Stimulated activated CD8-positive, alpha-beta memory T cell treated with anti-CD3 and anti-CD28 coated beads, Interleukin-4, amount 100 ng/mL, for 4 hours (primary cell): ENCODE measurements around the gene TTC28.

Experiments
- DNase-seq, 2 donors: peaks; one replicate each; pipeline ENCODE4 v3.0.0-alpha.2; 2020; ENCODE audit warnings: low read depth in 2 of 2, low spot score in 1 of 2

TTC28 gene

DNA sequence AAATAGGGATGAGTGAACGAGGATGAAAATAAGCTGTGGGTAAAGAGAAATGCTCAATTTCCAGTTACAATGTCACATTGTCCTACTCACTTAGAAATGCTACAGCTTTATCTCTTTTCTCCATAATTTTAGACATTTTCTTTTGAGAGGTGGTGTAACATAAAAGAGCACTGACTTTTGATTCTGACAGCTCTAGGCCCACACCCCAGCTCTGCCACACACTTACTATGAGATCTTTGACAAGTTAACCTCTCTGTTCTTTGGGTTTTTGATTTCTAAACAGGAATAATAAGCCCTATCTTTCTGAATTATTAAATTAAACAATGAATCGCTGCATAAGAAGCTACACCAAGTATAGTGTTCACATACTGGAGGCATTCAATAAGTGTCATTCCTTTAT lies 532.2 kb downstream of the TTC28 start:
- DNase-seq = no peak

- DNase-seq = no peak
These were observed 533.0 kb downstream of the TTC28 start for GRCh38 chr22:28146401-28147314.

DNA sequence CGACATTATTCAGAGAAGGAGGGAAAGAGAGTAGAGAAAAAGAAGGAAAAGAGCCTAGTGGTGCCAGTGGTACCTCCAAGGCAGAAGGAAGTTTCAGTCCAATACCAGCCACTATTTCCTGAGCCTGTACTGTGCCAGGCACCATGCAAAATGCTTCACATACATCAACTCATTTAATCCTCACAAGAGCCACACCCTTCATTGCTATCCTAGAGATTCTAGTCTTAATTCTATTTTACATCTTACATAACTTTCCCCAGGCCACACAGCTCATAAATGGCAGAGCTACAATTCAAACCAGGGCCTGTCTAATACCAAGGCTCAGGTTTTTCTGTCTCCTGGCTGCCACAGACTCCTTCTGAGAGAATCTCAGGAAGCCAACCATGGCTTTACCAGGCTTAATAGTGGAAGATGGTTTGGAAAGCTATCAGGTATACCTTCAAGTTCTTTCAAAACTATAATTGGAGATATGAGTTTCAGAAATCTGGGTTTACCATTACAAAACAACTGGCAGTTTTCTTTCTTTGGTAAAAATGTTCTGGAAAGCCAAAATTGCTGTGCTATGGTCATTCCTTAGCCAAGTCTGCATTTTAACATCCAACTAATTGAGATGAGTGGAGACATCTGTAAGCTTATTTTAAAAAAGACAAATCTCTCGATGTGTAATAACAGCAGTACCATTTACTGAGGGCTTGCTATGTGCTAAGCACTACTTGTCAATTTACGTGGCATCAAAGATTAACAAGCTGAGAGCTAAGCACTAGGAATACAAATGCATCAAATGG lies 535.5 kb downstream of the TTC28 start:
- no peak for DNase-seq

- DNase-seq = no peak
These were observed 536.3 kb downstream of the TTC28 start for GRCh38 chr22:28143241-28143865.

GRCh38 chr22:28142361-28142961 lies 537.2 kb downstream of the TTC28 start:
- no peak for DNase-seq

DNA sequence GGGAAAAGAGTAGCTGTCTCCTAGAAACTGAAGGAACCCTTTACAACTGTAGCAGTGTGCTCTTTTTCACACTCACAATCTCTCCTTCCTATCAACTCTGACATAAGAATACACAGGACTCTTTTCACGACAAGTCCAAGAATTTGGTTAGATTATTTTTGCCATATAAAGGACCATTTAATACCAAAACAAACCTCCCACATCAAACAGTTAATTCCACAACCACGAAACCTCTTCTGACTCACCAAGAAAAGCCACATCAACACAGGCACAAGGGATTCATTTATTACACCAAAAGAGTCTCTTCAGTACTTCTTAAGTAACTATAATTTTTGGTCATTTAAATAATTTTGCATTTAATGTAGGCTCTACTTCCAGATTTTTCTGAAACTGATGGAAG lies 538.0 kb downstream of the TTC28 start:
- DNase-seq = no peak

GRCh38 chr22:28139961-28140360 lies 539.7 kb downstream of the TTC28 start:
- no peak for DNase-seq

- DNase-seq = no peak
These were observed 540.1 kb downstream of the TTC28 start for GRCh38 chr22:28139516-28139915.

- DNase-seq = no peak
These were observed 542.6 kb downstream of the TTC28 start for GRCh38 chr22:28137036-28137435.

GRCh38 chr22:28132466-28132865 lies 547.2 kb downstream of the TTC28 start:
- DNase-seq = no peak

DNA sequence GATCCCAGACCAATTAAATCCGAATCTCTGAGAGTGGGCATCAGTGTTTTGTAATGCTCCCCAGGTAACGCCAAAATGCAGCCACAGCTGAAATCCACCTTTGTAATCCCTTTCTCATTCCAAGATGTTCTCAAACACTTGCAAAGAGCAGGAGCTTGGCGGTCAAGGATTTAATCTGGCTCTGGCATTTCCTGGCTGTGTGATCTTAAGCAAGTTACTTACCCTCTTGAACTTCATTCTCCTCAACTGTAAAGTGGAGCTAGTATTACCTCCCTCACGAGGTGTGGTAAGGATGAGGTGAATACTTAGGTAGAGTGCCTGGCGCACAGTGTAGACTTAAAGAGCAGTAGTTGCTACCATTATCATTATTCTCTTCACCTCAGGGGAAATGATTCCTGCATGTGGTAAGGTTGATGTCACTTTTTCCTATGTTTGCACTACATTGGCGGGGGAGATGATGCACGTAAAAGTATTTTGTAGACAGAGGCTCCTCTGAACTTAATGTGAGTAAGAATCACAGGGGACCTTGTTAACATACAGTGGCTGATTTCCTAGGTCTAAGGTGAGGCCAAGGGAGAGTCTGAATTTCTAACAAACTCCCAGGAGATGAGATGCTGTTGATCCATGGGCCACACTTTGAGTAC lies 550.2 kb downstream of the TTC28 start:
- DNase-seq = no peak

DNA sequence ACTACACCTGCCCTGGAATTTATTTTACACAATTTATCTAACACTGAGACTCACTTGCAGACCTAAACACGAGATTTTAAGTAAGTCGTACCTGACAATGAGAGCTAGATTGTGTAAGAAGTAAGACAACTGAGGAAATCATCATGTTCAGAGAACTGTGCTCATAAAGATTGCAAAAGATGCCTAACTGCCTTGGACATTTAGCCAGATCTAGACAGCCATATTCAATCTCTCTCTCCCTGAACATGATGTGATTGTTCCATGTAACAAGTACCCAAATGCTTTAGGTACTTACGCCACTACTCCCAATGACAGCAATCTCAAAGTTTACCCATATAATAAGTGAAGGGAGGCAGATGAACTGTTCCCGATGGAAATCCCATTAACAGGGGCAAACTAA lies 550.8 kb downstream of the TTC28 start:
- no peak for DNase-seq

DNA sequence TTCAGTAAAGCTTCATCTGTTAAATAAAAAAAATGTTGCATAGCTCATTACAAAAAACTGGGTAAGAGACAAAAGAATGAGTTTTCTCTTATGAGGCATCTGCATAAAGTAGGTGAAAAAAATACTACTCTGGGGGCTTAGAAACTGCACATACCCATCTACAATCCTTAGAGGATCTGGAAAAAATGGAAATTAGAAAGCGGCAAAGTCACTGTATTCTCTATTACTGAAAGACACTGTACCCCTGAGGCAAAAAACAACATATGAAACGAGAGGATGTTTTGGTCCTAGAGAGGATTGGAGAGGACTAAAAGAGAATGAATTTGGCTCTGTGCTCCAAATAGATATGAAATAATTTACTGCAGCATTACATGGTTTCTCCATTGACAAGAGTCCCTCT lies 553.8 kb downstream of the TTC28 start:
- DNase-seq = no peak

DNA sequence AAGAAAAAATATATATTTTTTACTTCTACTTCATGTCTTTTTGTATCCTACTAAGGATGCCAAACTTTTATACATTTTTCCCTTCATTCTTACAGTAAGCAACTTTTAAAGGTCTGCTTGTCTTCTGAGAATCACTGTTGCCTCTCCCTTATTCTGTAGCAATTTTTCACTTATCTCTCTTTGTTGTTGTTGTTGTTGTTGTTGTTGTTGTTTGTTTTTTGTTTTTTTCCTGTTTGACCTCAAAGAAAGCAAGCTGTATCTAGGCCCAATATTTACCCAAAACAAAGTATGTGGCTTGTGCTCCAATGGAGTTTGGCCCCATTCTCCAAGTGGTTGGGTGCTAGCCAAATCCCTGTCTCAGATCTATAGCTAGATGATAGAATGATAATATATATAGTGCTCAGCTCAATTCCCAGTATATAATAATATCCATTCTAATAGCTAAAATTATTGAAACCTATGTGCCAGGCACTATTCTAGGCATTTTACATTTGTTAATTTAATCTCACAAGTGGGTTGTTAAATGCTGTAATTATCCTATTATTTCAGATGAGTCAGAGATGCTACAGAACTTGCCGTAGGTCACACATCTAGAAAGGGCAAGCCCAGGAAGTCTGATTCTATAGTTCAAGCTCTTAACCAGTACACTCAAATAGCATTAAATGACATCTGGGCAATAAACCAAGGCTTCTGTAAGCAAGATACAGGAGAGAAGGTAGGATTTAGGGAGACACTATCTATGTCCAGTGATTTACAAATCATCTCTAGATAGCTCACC lies 555.5 kb downstream of the TTC28 start:
- DNase-seq = no peak

DNA sequence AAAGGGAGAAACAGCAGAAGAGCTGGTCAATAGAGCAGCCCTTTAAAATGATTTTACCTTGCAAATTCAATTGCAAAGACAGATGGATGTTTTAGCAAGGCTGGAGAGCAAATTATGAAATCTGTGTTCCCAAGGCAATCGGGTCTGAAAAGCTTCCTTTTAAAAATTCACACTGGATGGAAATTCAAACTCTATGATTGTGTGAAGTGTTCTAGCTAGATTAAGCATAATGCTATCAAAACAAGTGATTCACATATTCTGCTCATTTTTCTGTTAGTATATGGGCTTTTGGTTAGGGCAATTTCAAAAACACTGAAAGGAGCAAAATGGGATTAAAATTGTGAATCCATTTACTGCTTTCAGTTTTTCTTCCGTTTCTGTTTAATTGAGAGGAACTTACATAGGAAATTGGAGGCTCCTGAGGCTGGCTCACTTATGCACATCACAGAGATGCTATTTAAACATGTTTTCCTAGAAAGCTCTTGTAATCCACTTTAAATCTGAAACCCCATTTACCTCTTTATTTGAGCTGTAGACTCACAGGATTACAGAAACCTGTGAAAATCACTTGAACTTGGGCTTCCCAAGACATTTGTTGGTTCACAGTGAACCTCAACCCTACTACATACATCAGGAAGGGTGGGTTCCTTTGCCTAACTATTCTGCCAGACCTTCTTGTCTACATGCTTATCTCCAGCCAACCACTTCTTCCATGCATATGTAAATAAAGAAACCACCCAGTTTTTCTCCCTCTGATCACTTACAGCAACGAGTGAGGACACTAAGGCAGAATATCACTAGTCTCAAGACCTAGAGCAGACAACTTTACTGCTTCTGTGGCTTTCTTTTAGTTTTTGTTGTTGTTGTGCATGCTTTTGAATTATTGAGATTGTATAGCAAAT lies 558.7 kb downstream of the TTC28 start:
- no peak for DNase-seq

DNA sequence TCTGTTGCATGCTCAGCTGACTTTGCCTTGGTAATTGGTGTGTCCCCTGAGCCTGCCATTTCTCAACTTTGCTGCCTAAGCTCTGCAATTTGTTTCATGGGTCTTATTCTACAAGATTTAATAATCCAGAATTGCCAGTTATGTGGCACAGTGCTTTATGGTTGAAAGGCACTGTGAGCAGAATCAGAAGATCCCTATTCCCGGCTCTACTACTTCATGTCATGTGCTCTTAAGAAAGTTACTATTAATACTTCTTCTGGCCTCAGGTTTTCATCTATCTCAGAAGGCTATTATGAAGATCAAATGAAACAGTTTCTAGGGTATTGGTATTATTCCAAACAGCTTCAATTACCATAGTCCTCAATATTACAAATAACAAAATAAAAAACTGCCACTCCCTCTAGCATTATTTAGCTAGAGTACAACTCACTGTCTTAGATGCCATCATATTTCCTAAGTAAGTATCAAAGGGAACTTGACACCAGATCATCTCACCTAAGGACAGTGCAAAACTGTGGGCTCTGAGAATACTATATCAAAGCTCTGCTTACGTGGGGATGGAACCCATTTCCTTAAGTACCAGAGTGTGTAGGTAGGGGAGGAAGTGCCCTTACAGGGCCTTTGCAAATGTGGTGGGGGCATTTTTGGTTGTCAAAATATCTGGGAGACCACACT lies 560.5 kb downstream of the TTC28 start:
- no peak for DNase-seq

- DNase-seq = no peak
These were observed 563.4 kb downstream of the TTC28 start for GRCh38 chr22:28116219-28116673.

GRCh38 chr22:28115426-28115825 lies 564.2 kb downstream of the TTC28 start:
- no peak for DNase-seq
